Measurements from ENCODE around the gene WIPF3.
"Not testable (repeated sequence)": the region's sequence is repeated elsewhere in the genome, so short reads cannot be mapped to it uniquely, and the experiment has no call there.

WIPF3 gene

DNA sequence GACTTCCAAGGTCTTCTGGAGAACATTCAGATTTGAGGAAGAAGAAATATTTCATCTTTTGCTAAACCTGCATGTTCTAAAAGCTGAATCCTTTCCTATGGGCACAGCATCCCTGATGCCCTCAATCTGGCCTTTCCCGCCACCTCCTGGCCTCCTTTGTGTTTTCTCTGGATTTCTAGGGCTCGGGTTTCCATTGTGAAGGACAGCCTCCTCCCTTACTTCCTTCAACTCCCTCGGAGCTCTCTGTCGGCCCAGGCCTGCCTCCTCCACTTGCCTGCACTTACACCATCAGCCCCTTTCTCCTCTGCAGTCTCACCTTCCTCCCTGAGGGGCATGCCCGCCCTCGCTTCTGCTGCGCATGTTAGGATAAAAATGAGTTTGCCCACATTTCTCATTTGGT is 75.4 kb downstream of the WIPF3 start:
- Histone ChIP-seq H3K36me3 (ENCODE audit: control insufficient read depth, insufficient read depth, low read length) (no peaks in the 10 kb centered on the region), H3K27me3 (ENCODE audit: control insufficient read depth, insufficient read depth, low read length) (peaks cover 7% of the 10 kb centered on the region; the same call in 1 of the 2 replicates), H3K27ac (ENCODE audit: low read depth, low read length) (no peak overlapping the region), H3K9ac (ENCODE audit: low read length) (no peak overlapping the region), H3K4me1 (ENCODE audit: control insufficient read depth, insufficient read depth, low read length) (peaks cover 18% of the 10 kb centered on the region), H3K9me3 (ENCODE audit: control insufficient read depth, insufficient read depth, low read depth, low read length) (no peaks in the 10 kb centered on the region), H3K4me3 (ENCODE audit: low read depth, low read length) (no peak overlapping the region)

DNA sequence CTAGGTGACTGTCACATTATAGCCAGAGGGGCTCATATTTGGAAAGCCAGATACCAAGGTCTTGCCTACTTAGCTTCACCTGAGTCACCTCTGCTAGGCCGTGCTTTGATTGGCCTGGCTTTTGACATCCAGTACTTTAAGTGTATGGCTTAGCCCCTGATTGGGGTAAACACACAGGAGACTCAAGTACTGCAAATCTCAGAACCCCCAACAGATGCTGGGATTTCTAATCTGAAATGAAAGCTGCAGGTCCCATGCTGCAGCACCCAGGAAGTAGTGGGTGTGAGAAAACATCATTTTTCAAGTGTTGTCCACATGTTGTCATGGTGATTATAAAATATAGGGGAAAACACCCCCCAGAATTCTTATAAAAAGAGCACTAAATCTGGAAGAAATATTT is 76.2 kb downstream of the WIPF3 start:
- Histone ChIP-seq H3K9ac (ENCODE audit: low read length) (no peak overlapping the region), H3K4me1 (ENCODE audit: control insufficient read depth, insufficient read depth, low read length) (peaks cover 18% of the 10 kb centered on the region), H3K27ac (ENCODE audit: low read depth, low read length) (no peak overlapping the region), H3K9me3 (ENCODE audit: control insufficient read depth, insufficient read depth, low read depth, low read length) (no peaks in the 10 kb centered on the region), H3K27me3 (ENCODE audit: control insufficient read depth, insufficient read depth, low read length) (peaks cover 7% of the 10 kb centered on the region; the same call in 1 of the 2 replicates), H3K4me3 (ENCODE audit: low read depth, low read length) (no peak overlapping the region), H3K36me3 (ENCODE audit: control insufficient read depth, insufficient read depth, low read length) (no peaks in the 10 kb centered on the region)

DNA sequence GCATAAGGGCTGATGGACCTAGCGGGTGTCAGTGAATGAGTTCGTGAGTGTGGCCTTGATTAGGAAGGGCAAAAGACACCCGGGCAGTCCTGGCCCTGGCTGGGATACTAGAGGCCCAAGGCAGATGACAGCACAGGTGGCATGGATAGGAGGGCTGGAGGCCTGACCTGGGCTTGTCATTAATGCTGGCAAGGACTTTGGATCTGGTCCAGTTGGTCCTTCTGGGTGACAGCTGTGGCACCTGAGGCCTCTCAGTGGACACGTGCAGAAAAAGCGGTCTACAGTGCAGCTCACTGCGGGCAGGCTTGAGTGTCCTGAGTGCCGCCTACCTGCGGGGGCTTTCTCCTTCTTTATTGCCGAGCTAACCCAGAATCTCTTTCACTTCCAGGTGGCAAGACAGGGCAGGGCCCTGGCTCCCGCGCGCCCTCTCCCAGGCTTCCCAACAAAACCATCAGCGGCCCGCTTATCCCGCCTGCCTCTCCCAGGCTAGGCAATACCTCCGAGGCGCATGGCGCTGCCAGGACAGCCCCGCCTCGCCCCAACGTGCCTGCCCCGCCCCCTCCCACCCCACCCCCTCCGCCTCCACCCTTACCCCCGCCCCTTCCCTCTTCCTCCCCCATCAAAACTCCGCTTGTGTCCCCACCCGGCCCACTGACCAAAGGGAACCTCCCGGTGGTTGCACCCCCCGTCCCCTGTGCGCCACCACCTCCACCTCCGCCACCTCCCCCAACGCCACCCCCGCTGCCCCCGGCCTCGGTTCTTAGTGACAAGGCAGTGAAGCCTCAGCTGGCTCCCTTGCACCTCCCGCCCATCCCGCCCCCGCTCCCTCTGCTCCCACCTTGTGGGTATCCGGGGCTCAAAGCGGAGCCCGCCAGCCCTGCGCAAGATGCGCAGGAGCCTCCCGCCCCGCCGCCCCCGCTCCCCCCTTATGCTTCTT is 77.4 kb downstream of the WIPF3 start:
- Histone ChIP-seq H3K27ac (ENCODE audit: low read depth, low read length) (no peak overlapping the region), H3K27me3 (ENCODE audit: control insufficient read depth, insufficient read depth, low read length) (peaks cover 7% of the 10 kb centered on the region; the same call in 1 of the 2 replicates), H3K4me1 (ENCODE audit: control insufficient read depth, insufficient read depth, low read length) (peaks cover 18% of the 10 kb centered on the region), H3K9ac (ENCODE audit: low read length) (no peak overlapping the region), H3K36me3 (ENCODE audit: control insufficient read depth, insufficient read depth, low read length) (no peaks in the 10 kb centered on the region), H3K4me3 (ENCODE audit: low read depth, low read length) (peak overlapping the region; percentile 55), H3K9me3 (ENCODE audit: control insufficient read depth, insufficient read depth, low read depth, low read length) (no peaks in the 10 kb centered on the region)

DNA sequence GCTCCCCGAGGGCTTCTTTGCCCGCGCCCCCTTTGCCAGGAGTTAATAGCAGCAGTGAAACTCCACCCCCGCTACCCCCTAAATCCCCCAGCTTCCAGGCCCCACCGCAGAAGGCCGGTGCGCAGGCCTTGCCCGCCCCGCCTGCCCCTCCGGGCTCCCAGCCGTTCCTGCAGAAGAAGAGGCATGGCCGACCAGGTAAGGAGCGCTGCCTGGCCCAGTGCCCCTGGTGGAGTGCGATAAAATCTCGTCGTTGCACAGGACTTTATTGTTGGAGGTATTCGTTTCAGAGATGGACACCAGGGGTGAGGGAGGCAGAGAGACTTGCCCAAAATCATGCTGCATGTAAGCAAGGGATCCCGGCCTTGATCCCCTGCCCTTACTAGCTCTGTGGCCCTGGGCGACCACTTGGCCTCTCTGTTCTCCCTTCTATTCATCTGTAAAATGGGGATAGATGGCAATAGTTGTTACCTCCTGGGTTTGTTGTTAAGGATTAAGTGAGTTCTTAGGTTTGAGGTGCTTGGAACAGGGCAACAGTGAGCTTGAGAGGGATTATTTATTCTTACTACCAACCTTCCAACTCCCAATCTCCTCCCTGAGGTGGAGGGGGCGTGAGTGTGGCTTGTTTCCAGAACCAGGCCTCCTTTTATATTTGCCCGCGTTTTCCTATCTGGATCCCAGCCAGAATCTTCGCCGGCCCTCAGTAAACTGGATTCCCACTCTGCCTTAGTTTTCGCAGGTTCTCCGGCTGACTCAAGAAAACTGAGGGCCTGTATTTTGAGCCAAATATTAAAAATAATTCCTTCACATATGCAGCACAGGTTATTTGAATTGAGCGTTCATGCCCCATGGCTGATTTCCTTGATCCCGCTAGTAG is 78.3 kb downstream of the WIPF3 start:
- no peak overlapping the region for H3K9ac ChIP-seq (ENCODE audit: low read length)
- peaks cover 7% of the 10 kb centered on the region; the same call in 1 of the 2 replicates for H3K36me3 ChIP-seq (ENCODE audit: control insufficient read depth, insufficient read depth, low read length)
- peak overlapping the region; percentile 54 for H3K4me3 ChIP-seq (ENCODE audit: low read depth, low read length)
- no peaks in the 10 kb centered on the region for H3K9me3 ChIP-seq (ENCODE audit: control insufficient read depth, insufficient read depth, low read depth, low read length)
- H3K4me1 ChIP-seq (ENCODE audit: control insufficient read depth, insufficient read depth, low read length), result peaks cover 18% of the 10 kb centered on the region
- peaks cover 7% of the 10 kb centered on the region; the same call in 1 of the 2 replicates for H3K27me3 ChIP-seq (ENCODE audit: control insufficient read depth, insufficient read depth, low read length)
- H3K27ac ChIP-seq (ENCODE audit: low read depth, low read length), result no peak overlapping the region

DNA sequence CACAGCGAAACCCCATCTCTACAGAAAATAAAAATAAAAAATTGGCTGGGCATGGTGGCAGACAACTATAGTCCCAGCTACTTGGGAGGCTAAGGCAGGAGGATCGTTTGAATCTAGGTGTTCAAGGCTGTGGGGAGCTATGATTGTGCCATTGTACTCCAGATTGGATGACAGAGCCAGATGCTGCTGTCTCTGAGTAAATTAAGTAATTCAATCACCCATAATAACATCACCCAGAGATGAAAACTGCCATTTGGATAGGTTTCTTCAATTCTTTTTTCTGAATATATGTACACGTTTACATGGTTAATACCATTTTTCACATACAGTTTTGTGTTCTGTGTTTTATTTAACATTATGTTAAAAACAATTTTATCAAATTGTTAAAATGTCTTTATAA is 79.3 kb downstream of the WIPF3 start:
- peaks cover 18% of the 10 kb centered on the region for H3K4me1 ChIP-seq (ENCODE audit: control insufficient read depth, insufficient read depth, low read length)
- H3K36me3 ChIP-seq (ENCODE audit: control insufficient read depth, insufficient read depth, low read length), result peaks cover 15% of the 10 kb centered on the region; the same call in 1 of the 2 replicates
- H3K4me3 ChIP-seq (ENCODE audit: low read depth, low read length), result no peak overlapping the region
- H3K27me3 ChIP-seq (ENCODE audit: control insufficient read depth, insufficient read depth, low read length), result peaks cover 7% of the 10 kb centered on the region; the same call in 1 of the 2 replicates
- H3K27ac ChIP-seq (ENCODE audit: low read depth, low read length), result no peak overlapping the region
- no peaks in the 10 kb centered on the region for H3K9me3 ChIP-seq (ENCODE audit: control insufficient read depth, insufficient read depth, low read depth, low read length)
- no peak overlapping the region for H3K9ac ChIP-seq (ENCODE audit: low read length)

DNA sequence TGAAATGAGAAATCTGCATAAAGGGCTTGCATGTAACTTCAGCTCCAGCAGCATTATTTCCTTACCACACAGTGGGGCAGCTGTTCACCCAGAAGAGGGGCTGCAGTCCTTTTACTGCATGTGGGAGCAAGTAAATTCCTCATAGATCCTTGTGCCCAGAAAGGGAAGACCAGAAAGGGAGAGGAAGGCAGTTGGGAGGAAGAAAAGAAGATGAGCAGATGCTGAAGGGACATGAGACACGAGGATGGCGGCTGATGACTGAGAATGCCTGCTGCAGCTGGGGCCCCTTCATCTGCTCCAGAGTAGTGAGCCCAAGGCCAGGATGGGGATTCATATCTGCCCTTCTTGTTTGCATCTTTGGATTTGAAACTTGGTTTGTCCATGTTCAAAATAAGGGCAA is 80.5 kb downstream of the WIPF3 start:
- Histone ChIP-seq H3K27me3 (ENCODE audit: control insufficient read depth, insufficient read depth, low read length) (peaks cover 7% of the 10 kb centered on the region; the same call in 1 of the 2 replicates), H3K9ac (ENCODE audit: low read length) (no peak overlapping the region), H3K36me3 (ENCODE audit: control insufficient read depth, insufficient read depth, low read length) (peaks cover 15% of the 10 kb centered on the region; the same call in 1 of the 2 replicates)

DNA sequence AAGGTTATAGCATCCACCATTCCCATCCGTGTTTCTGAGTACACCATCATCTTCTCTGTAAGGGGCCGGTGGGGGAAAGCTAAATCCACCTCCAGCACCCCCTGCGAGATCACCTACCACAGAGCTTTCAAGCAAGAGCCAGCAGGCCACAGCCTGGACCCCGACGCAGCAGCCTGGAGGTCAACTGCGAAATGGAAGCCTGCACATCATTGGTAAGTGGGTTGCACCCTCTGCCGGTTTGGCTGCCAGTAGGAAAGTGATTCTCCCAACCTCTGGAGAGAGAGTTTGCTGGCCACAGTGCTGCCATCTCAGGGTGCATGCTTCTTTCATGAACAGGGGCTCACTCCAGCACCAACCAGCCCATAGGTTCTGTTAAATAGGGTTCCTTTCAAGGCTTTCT is 81.7 kb downstream of the WIPF3 start:
- Histone ChIP-seq H3K9ac (ENCODE audit: low read length) (no peak overlapping the region), H3K4me1 (ENCODE audit: control insufficient read depth, insufficient read depth, low read length) (peaks cover 7% of the 10 kb centered on the region), H3K27me3 (ENCODE audit: control insufficient read depth, insufficient read depth, low read length) (peaks cover 6% of the 10 kb centered on the region; the same call in 1 of the 2 replicates), H3K27ac (ENCODE audit: low read depth, low read length) (no peak overlapping the region), H3K9me3 (ENCODE audit: control insufficient read depth, insufficient read depth, low read depth, low read length) (no peaks in the 10 kb centered on the region), H3K4me3 (ENCODE audit: low read depth, low read length) (no peak overlapping the region), H3K36me3 (ENCODE audit: control insufficient read depth, insufficient read depth, low read length) (peaks cover 23% of the 10 kb centered on the region; the same call in 1 of the 2 replicates)

More for the DNA sequence above, 80.5 kb downstream of the WIPF3 start:
- no peaks in the 10 kb centered on the region for H3K9me3 ChIP-seq (ENCODE audit: control insufficient read depth, insufficient read depth, low read depth, low read length)
- H3K4me1 ChIP-seq (ENCODE audit: control insufficient read depth, insufficient read depth, low read length), result peaks cover 18% of the 10 kb centered on the region
- H3K27ac ChIP-seq (ENCODE audit: low read depth, low read length), result no peak overlapping the region
- H3K4me3 ChIP-seq (ENCODE audit: low read depth, low read length), result no peak overlapping the region

DNA sequence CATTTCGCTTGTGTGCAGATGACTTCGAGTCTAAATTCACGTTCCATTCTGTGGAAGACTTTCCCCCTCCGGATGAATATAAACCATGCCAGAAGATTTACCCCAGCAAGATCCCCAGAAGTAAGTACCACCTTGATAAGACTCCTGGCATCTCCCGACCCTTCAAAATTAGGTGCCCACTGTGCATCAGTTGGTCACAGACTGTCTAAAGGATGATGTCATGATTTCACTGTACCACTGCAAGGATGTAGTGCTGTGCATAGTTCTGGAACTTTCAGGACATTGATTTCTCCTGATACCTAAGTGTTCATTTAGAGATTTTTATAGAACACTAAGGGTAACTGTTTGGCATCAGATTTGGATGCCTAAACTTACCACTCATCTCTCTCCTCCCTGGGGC is 83.0 kb downstream of the WIPF3 start:
- no peaks in the 10 kb centered on the region for H3K27me3 ChIP-seq (ENCODE audit: control insufficient read depth, insufficient read depth, low read length)
- peaks cover 23% of the 10 kb centered on the region; the same call in 1 of the 2 replicates for H3K36me3 ChIP-seq (ENCODE audit: control insufficient read depth, insufficient read depth, low read length)
- no peaks in the 10 kb centered on the region for H3K4me1 ChIP-seq (ENCODE audit: control insufficient read depth, insufficient read depth, low read length)
- H3K27ac ChIP-seq (ENCODE audit: low read depth, low read length), result no peak overlapping the region
- no peaks in the 10 kb centered on the region for H3K9me3 ChIP-seq (ENCODE audit: control insufficient read depth, insufficient read depth, low read depth, low read length)
- H3K9ac ChIP-seq (ENCODE audit: low read length), result no peak overlapping the region
- no peak overlapping the region for H3K4me3 ChIP-seq (ENCODE audit: low read depth, low read length)

DNA sequence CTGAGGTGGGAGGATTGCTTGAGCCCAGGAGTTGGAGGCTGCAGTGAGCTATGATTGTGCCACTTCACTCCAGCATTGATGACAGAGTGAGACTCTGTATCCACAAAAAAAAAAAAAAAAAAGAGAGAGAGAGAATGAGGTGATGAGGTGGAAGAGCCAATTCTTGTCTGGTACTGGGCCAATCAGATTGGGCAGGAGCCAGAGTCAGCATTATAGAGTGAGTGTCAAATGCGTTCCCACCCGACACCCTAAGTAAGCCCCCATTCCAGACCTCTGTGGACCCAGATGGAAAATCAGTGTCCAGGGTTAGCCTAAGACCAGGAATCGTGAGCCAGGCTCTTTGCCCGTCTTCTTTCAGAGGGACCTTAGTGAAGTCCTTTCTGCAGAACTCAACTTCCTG is 83.9 kb downstream of the WIPF3 start:
- Histone ChIP-seq H3K36me3 (ENCODE audit: control insufficient read depth, insufficient read depth, low read length) (peaks cover 23% of the 10 kb centered on the region; the same call in 1 of the 2 replicates), H3K9me3 (ENCODE audit: control insufficient read depth, insufficient read depth, low read depth, low read length) (no peaks in the 10 kb centered on the region), H3K4me1 (ENCODE audit: control insufficient read depth, insufficient read depth, low read length) (no peaks in the 10 kb centered on the region)

DNA sequence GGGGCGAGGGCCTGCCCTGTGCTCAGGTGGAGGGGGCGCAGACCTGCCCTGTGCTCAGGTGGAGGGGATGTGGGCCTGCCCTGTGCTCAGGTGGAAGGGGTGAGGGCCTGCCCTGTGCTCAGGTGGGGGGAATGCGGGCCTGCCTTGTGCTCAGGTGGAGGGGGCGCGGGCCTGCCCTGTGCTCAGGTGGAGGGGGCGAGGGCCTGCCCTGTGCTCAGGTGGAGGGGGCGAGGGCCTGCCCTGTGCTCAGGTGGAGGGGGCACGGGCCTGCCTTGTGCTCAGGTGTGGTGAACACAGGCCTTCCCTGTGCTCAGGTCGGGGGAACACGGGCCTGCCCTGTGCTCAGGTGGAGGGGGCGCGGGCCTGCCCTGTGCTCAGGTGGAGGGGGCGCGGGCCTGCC is 84.5 kb downstream of the WIPF3 start:
- H3K9me3 ChIP-seq (ENCODE audit: control insufficient read depth, insufficient read depth, low read depth, low read length); H3K4me1 ChIP-seq (ENCODE audit: control insufficient read depth, insufficient read depth, low read length); H3K9ac ChIP-seq (ENCODE audit: low read length); H3K27me3 ChIP-seq (ENCODE audit: control insufficient read depth, insufficient read depth, low read length); H3K27ac ChIP-seq (ENCODE audit: low read depth, low read length); H3K4me3 ChIP-seq (ENCODE audit: low read depth, low read length): not testable (repeated sequence)
- peaks cover 26% of the 10 kb centered on the region; the same call in 1 of the 2 replicates for H3K36me3 ChIP-seq (ENCODE audit: control insufficient read depth, insufficient read depth, low read length)

More for the DNA sequence above, 83.9 kb downstream of the WIPF3 start:
- H3K27ac ChIP-seq (ENCODE audit: low read depth, low read length), result no peak overlapping the region
- no peak overlapping the region for H3K4me3 ChIP-seq (ENCODE audit: low read depth, low read length)
- no peak overlapping the region for H3K9ac ChIP-seq (ENCODE audit: low read length)
- H3K27me3 ChIP-seq (ENCODE audit: control insufficient read depth, insufficient read depth, low read length), result no peaks in the 10 kb centered on the region
